KMS-11 (cell line): ENCODE data around the gene DAAM1.

ENCODE experiments used
- H2AFZ ChIP-seq: fragments of 200-600 bp; sonication (generic); 2 replicates; pipeline ENCODE4 v1.6.1; 2016; ENCODE audit warnings: antibody characterized with exemption, mixed run types, low read depth
- H3K27ac ChIP-seq: fragments of 200-600 bp; sonication (generic); 2 replicates; pipeline ENCODE4 v1.6.1; 2016; ENCODE audit warnings: mild to moderate bottlenecking, mixed run types
- H3K27me3 ChIP-seq: fragments of 200-600 bp; sonication (generic); 2 replicates; pipeline ENCODE4 v1.6.1; 2017; ENCODE audit warnings: mild to moderate bottlenecking, low read depth, mixed run types, moderate library complexity; ENCODE audit not compliant: insufficient read depth
- H3K36me3 ChIP-seq: fragments of 200-600 bp; sonication (generic); 2 replicates; pipeline ENCODE4 v1.6.1; 2017; ENCODE audit warnings: mild to moderate bottlenecking, mixed run types; ENCODE audit not compliant: insufficient read depth
- H3K4me1 ChIP-seq: fragments of 200-600 bp; sonication (generic); 2 replicates; pipeline ENCODE4 v1.6.1; 2016; ENCODE audit warnings: mild to moderate bottlenecking, low read depth, mixed run types; ENCODE audit not compliant: poor library complexity, severe bottlenecking
- H3K4me2 ChIP-seq: fragments of 200-600 bp; sonication (generic); 2 replicates; pipeline ENCODE4 v1.7.0; 2016; ENCODE audit warnings: mild to moderate bottlenecking, mixed run types
- H3K4me3 ChIP-seq: fragments of 200-600 bp; sonication (generic); IDR thresholded peaks from 2 replicates; pipeline ENCODE4 v1.6.1; 2017; ENCODE audit warnings: low read depth, low read length, mixed read lengths; ENCODE audit not compliant: insufficient read depth
- H3K79me2 ChIP-seq: fragments of 200-600 bp; sonication (generic); 2 replicates; pipeline ENCODE4 v1.6.1; 2016; ENCODE audit warnings: low read depth, mixed run types; ENCODE audit not compliant: insufficient read depth
- H3K9ac ChIP-seq: fragments of 200-600 bp; sonication (generic); 2 replicates; pipeline ENCODE4 v1.6.1; 2016; ENCODE audit warnings: mild to moderate bottlenecking, mixed run types
- H4K20me1 ChIP-seq: fragments of 200-600 bp; sonication (generic); 2 replicates; pipeline ENCODE4 v1.6.1; 2016; ENCODE audit warnings: mild to moderate bottlenecking, mixed run types; ENCODE audit not compliant: insufficient read depth
- CTCF ChIP-seq: fragments of 200-600 bp; sonication (generic); conservative IDR thresholded peaks from 2 replicates; pipeline ENCODE4 v1.6.1; 2017; ENCODE audit warnings: low read depth, mild to moderate bottlenecking, antibody characterized with exemption, low read length, moderate library complexity, mixed read lengths

Gene DAAM1

DNA sequence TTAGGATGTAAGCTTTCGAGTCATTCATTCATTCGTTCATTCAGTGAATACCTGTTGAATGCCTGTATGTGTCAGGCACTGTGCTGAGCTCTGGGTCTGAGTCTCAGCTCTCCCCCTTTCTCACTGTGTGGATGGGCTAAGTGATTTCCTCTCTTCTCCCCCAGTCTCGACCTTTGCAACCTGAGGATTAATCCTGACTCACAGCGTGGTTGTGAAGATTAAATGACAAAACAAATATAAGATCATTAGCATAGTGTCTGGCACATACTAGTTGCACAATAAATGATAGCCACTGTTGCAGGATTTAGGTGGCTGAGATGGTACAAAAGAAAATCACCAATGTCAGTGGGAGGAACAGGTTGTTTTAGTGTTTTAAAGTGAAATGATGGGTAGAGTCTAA lies 140.0 kb downstream of the DAAM1 start:
- Histone ChIP-seq H2AFZ (no peak overlapping the region), H3K4me1 (no peaks in the 10 kb centered on the region), H4K20me1 (no peaks in the 10 kb centered on the region), H3K9ac (no peak overlapping the region), H3K4me2 (no peak overlapping the region), H3K4me3 (no peak overlapping the region), H3K79me2 (no peaks in the 10 kb centered on the region), H3K27ac (no peak overlapping the region), H3K27me3 (no peaks in the 10 kb centered on the region), H3K36me3 (no peaks in the 10 kb centered on the region)
- no peak for TF ChIP-seq CTCF

DNA sequence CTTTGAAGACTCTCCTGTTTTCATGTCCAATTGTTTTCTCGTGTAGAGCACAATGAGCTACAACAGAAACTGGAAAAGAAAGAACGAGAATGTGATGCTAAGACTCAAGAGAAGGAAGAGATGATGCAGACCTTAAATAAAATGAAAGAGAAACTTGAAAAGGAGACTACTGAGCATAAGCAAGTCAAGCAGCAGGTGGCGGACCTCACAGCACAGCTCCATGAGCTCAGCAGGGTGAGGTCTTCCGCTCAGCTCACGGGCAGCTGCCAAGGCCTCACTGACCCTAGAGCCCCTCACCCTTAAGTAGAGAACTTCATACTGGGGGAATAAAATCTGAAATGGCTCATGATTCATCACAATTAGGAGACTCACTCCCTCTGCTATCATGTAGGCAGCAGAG lies 142.0 kb downstream of the DAAM1 start:
- Histone ChIP-seq H4K20me1 (no peaks in the 10 kb centered on the region), H3K9ac (no peak overlapping the region), H3K79me2 (no peaks in the 10 kb centered on the region), H3K27ac (no peak overlapping the region), H3K27me3 (no peaks in the 10 kb centered on the region), H3K4me2 (no peak overlapping the region), H3K36me3 (no peaks in the 10 kb centered on the region), H3K4me1 (no peaks in the 10 kb centered on the region), H2AFZ (no peak overlapping the region), H3K4me3 (no peak overlapping the region)
- no peak for TF ChIP-seq CTCF

DNA sequence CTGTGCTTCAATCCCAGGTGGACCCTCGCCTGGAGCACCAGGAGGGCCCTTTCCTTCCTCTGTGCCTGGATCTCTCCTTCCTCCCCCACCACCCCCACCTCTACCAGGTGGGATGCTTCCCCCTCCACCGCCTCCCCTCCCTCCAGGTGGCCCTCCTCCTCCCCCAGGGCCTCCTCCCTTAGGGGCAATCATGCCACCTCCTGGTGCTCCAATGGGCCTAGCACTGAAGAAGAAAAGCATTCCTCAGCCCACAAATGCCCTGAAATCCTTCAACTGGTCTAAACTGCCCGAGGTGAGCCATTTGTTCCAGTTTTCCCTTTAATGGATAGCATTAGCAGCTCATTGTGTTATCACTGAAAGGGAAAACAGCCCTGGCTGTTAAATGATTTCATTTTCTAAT lies 142.8 kb downstream of the DAAM1 start:
- no peak overlapping the region for H3K27ac ChIP-seq
- no peaks in the 10 kb centered on the region for H3K27me3 ChIP-seq
- H3K4me2 ChIP-seq = no peak overlapping the region
- no peak overlapping the region for H3K4me3 ChIP-seq
- H3K4me1 ChIP-seq = no peaks in the 10 kb centered on the region
- H3K9ac ChIP-seq = no peak overlapping the region
- H3K79me2 ChIP-seq = no peaks in the 10 kb centered on the region
- H4K20me1 ChIP-seq = no peaks in the 10 kb centered on the region
- no peaks in the 10 kb centered on the region for H3K36me3 ChIP-seq
- H2AFZ ChIP-seq = no peak overlapping the region
- TF ChIP-seq CTCF = no peak

- Histone ChIP-seq H3K9ac (no peak overlapping the region), H3K36me3 (no peaks in the 10 kb centered on the region), H3K27me3 (no peaks in the 10 kb centered on the region), H2AFZ (no peak overlapping the region), H3K4me3 (no peak overlapping the region), H3K27ac (no peak overlapping the region), H4K20me1 (no peaks in the 10 kb centered on the region), H3K4me1 (no peaks in the 10 kb centered on the region), H3K4me2 (no peak overlapping the region), H3K79me2 (no peaks in the 10 kb centered on the region)
- no peak for TF ChIP-seq CTCF
These were observed 144.3 kb downstream of the DAAM1 start for GRCh38 chr14:59332727-59333126.

- H3K27ac ChIP-seq = no peak overlapping the region
- no peaks in the 10 kb centered on the region for H3K36me3 ChIP-seq
- H3K4me2 ChIP-seq = no peak overlapping the region
- H3K4me1 ChIP-seq = no peaks in the 10 kb centered on the region
- no peak overlapping the region for H2AFZ ChIP-seq
- H3K79me2 ChIP-seq = no peaks in the 10 kb centered on the region
- H3K4me3 ChIP-seq = no peak overlapping the region
- H3K9ac ChIP-seq = no peak overlapping the region
- H4K20me1 ChIP-seq = no peaks in the 10 kb centered on the region
- no peaks in the 10 kb centered on the region for H3K27me3 ChIP-seq
- no peak for TF ChIP-seq CTCF
These were observed 144.8 kb downstream of the DAAM1 start for GRCh38 chr14:59333235-59333634.
